Activated CD8-positive, alpha-beta T cell treated with anti-CD3 and anti-CD28 coated beads for 36 hours (primary cell): ENCODE results near the gene GABRA5. TPM values are rescaled to one million over a fixed set of nuclear protein-coding genes. Genes with fewer than 3 reads are reported as not detected.

Experiments
- ATAC-seq: fragments of 200-7000 bp; cut with Tn5 transposase; one replicate; pipeline ENCODE4 v1.10.0; 2021; ENCODE audit warnings: mild to moderate bottlenecking, moderate library complexity
- CTCF ChIA-PET: fragments of 350-600 bp; sonication (Branson Sonifier 250); formaldehyde crosslinking; loops from one replicate; lab custom pipeline; 2021; ENCODE audit warnings: antibody characterized with exemption; lab: Charles Lee
- POLR2A ChIA-PET: fragments of 350-600 bp; sonication (Branson Sonifier 250); formaldehyde crosslinking; loops from one replicate; lab custom pipeline; 2021; ENCODE audit warnings: antibody characterized with exemption; lab: Charles Lee
- DNase-seq: peaks from one replicate; pipeline ENCODE4 v3.0.0-alpha.2; 2020
- H3K27ac Mint-ChIP-seq: one replicate; pipeline ENCODE4 v1.8.0; 2021; ENCODE audit warnings: mild to moderate bottlenecking, mixed read lengths
- H3K27me3 Mint-ChIP-seq: one replicate; pipeline ENCODE4 v1.8.0; 2021; ENCODE audit warnings: mixed read lengths
- H3K36me3 Mint-ChIP-seq: one replicate; pipeline ENCODE4 v1.8.0; 2021; ENCODE audit warnings: low read depth, mixed read lengths
- H3K4me1 Mint-ChIP-seq: one replicate; pipeline ENCODE4 v1.8.0; 2021; ENCODE audit warnings: low read depth, mixed read lengths
- H3K4me3 Mint-ChIP-seq: one replicate; pipeline ENCODE4 v1.8.0; 2021; ENCODE audit warnings: mild to moderate bottlenecking, moderate library complexity, mixed read lengths
- H3K9me3 Mint-ChIP-seq: one replicate; pipeline ENCODE4 v1.8.0; 2021; ENCODE audit warnings: mixed read lengths
- intact Hi-C: fragments of 100-400 bp; cut with micrococcal nuclease; formaldehyde crosslinking; loops from one replicate; pipeline ENCODE4 v1.10.0; 2022
- total RNA-seq, 2 experiments: library from RNA; stranded (reverse); gene quantifications; one replicate each; pipeline ENCODE4 v1.2.3, GENCODE V29; 2021
- TF ChIP-seq, protein P1 (sequence below): fragments of 200-600 bp; IDR thresholded peaks from one replicate; pipeline ENCODE4 v1.8.0; 2022; ENCODE audit warnings: antibody characterized with exemption, mild to moderate bottlenecking

GABRA5 gene
- total RNA-seq, 2 experiments from 2014 or later = not detected

DNA sequence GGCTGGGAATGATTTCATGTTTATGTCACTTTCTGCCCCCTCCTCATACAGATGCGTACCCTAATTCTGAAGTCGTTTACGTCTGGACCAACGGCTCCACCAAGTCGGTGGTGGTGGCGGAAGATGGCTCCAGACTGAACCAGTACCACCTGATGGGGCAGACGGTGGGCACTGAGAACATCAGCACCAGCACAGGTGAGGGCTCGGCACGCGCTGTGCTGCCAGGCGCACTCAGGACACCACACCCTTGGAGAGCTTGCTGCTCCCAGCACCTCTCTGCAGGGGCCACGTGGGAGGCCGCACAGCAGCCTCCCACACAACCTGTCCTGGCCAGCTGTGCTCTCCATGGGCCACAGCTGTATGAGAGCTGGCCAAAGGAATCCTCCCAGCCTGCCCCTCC is 70.3 kb downstream of the GABRA5 start:
- no peaks in the 10 kb centered on the region for H3K9me3 Mint-ChIP-seq
- H3K27me3 Mint-ChIP-seq = no peaks in the 10 kb centered on the region
- H3K27ac Mint-ChIP-seq = no peak overlapping the region
- ATAC-seq (no peak), DNase-seq (no peak)
- H3K36me3 Mint-ChIP-seq = no peaks in the 10 kb centered on the region
- ChIA-PET POLR2A (no interaction called here), CTCF (interaction anchor here (0.6 kb wide), 1 partner anchor 152 kb away, joined by 3 read pairs; no protein-coding TSS in a partner anchor)
- H3K4me3 Mint-ChIP-seq = no peak overlapping the region
- no peaks in the 10 kb centered on the region for H3K4me1 Mint-ChIP-seq
- TF ChIP-seq, protein P1, sequence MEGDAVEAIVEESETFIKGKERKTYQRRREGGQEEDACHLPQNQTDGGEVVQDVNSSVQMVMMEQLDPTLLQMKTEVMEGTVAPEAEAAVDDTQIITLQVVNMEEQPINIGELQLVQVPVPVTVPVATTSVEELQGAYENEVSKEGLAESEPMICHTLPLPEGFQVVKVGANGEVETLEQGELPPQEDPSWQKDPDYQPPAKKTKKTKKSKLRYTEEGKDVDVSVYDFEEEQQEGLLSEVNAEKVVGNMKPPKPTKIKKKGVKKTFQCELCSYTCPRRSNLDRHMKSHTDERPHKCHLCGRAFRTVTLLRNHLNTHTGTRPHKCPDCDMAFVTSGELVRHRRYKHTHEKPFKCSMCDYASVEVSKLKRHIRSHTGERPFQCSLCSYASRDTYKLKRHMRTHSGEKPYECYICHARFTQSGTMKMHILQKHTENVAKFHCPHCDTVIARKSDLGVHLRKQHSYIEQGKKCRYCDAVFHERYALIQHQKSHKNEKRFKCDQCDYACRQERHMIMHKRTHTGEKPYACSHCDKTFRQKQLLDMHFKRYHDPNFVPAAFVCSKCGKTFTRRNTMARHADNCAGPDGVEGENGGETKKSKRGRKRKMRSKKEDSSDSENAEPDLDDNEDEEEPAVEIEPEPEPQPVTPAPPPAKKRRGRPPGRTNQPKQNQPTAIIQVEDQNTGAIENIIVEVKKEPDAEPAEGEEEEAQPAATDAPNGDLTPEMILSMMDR = no peak
- intact Hi-C loops = no loop called here

DNA sequence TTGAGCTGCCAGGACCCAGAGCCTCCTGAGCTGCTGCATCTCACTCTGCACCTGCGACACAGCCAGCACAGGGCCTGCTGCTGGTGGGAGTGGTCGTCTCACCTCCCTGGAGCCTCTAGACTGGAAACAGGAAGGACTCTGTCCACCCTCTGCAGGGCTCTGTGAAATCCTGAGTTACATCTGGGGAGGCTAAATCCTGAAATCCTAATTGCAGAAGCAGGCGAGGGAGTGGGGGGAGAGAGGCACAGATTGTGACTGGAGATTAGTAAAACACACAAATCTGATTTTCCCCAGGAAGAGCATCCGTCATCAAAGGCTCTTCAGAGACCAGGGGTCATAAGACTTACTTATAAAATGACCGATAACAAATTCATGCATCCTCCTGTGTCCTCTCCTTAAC is 72.5 kb downstream of the GABRA5 start:
- H3K27me3 Mint-ChIP-seq = no peaks in the 10 kb centered on the region
- DNase-seq (no peak), ATAC-seq (no peak)
- no peaks in the 10 kb centered on the region for H3K9me3 Mint-ChIP-seq
- intact Hi-C loops = no loop called here
- H3K27ac Mint-ChIP-seq = no peak overlapping the region
- H3K4me3 Mint-ChIP-seq = no peak overlapping the region
- TF ChIP-seq, protein P1 = no peak
- H3K4me1 Mint-ChIP-seq = no peaks in the 10 kb centered on the region
- no peaks in the 10 kb centered on the region for H3K36me3 Mint-ChIP-seq
- ChIA-PET CTCF (no interaction called here), POLR2A (no interaction called here)

DNA sequence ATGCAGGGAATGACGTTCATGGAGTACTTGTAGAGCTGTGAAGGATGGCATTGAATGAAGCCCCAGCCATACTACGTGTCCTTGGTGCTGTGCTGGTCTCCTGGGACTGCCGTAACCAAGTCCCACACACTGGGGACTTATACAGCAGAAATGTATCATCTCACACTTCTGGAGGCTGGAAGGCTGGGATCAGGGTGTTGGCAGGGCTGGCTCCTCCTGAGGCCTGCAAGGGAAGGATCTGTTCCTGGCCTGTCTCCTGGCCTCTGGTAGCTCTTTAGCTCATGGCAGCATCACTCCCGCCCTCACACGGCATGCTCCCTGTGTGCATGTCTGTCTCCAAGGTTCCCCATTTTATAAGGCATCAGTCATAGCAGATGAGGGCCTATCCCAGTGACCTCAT is 74.6 kb downstream of the GABRA5 start:
- intact Hi-C loops = no loop called here
- Mint-ChIP-seq H3K4me1 (no peaks in the 10 kb centered on the region), H3K36me3 (no peaks in the 10 kb centered on the region), H3K27me3 (no peaks in the 10 kb centered on the region), H3K27ac (no peak overlapping the region), H3K4me3 (no peak overlapping the region), H3K9me3 (no peaks in the 10 kb centered on the region)
- ChIA-PET CTCF (no interaction called here), POLR2A (no interaction called here)
- TF ChIP-seq, protein P1 = no peak
- DNase-seq (no peak), ATAC-seq (no peak)

DNA sequence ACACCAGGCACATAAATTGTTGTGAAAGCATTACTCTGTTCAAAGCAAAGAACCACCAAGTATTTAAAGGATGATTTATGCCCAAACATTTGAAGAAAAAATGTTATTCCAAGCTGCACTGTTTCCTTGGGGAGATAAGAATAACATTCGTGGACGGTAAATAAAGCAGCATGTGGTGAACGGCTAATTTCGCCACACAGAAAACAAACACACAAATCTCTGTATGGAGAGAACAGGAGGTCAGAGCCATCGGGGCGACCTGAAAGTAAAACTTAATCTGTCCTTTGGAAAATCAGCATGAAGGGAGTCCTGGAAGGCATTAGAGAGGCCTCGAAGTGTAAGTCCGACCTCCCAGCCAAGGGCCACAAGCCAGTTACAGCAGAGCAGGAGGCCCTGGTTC is 77.0 kb downstream of the GABRA5 start:
- Mint-ChIP-seq H3K9me3 (no peaks in the 10 kb centered on the region), H3K4me3 (no peak overlapping the region), H3K27me3 (no peaks in the 10 kb centered on the region), H3K4me1 (no peaks in the 10 kb centered on the region), H3K36me3 (no peaks in the 10 kb centered on the region), H3K27ac (no peak overlapping the region)
- ChIA-PET POLR2A (interaction anchor here (0.7 kb wide), 1 partner anchor 81 kb away, joined by 3 read pairs; no protein-coding TSS in a partner anchor), CTCF (no interaction called here)
- ATAC-seq = no peak
- TF ChIP-seq, protein P1 = no peak
- intact Hi-C loops = no loop called here
- no peak for DNase-seq

DNA sequence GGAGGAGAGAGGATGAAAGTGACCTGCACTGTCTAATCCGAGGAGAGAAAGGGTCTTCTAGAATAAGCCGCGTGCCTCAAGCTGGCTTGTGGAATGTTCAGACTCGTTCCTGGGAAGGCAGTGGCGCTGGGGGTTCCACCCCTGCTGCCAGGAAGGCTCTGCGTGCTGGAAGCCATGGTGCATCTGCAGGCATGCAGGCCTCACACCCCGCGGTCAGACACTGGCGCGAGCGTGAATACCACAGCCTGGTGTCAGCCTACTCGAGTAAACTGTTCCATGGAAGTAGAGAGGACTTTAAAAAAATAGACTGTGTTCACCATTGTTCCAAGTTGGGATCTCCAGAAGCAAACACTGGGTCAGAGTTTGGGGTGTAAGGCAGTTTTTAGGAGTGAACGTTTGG is 78.2 kb downstream of the GABRA5 start:
- CTCF ChIA-PET = no interaction called here
- Mint-ChIP-seq H3K9me3 (no peaks in the 10 kb centered on the region), H3K4me1 (no peaks in the 10 kb centered on the region), H3K36me3 (no peaks in the 10 kb centered on the region), H3K27ac (no peak overlapping the region), H3K27me3 (no peaks in the 10 kb centered on the region), H3K4me3 (no peak overlapping the region)
- intact Hi-C loops = no loop called here
- POLR2A ChIA-PET = no interaction called here
- ATAC-seq (no peak), DNase-seq (no peak)
- TF ChIP-seq, protein P1 = no peak
